ENCODE measurements around the gene CABCOCO1. TPM values are rescaled to one million over a fixed set of nuclear protein-coding genes. Genes with fewer than 3 reads are reported as not detected.

The CABCOCO1 gene
- total RNA-seq, 1 donor from 2014 or later = not detected

GRCh38 chr10:61669161-61669725 is 6.5 kb downstream of the CABCOCO1 start:
- H3K9me3 ChIP-seq = no peaks in the 10 kb centered on the region
- no peak for TF ChIP-seq CTCF (IDR thresholded peaks at IDR 0.05)
- H3K4me1 ChIP-seq = no peaks in the 10 kb centered on the region
- H3K27me3 ChIP-seq = no peaks in the 10 kb centered on the region
- intact Hi-C loops (cut with DNase I) = no loop called here
- H3K4me3 ChIP-seq = no peak overlapping the region
- no peak overlapping the region for H3K27ac ChIP-seq
- no peaks in the 10 kb centered on the region for H3K36me3 ChIP-seq
- no peak for ATAC-seq
- no peak for DNase-seq

- ATAC-seq = no peak
These were observed 7.1 kb downstream of the CABCOCO1 start for GRCh38 chr10:61669849-61670248.

GRCh38 chr10:61673360-61673759 is 10.6 kb downstream of the CABCOCO1 start:
- H3K27ac ChIP-seq = no peak overlapping the region
- no peaks in the 10 kb centered on the region for H3K4me1 ChIP-seq
- intact Hi-C loops (cut with DNase I) = no loop called here
- TF ChIP-seq CTCF (IDR thresholded peaks at IDR 0.05) = no peak
- H3K4me3 ChIP-seq = no peak overlapping the region
- no peaks in the 10 kb centered on the region for H3K36me3 ChIP-seq
- DNase-seq = no peak
- H3K9me3 ChIP-seq = no peaks in the 10 kb centered on the region
- H3K27me3 ChIP-seq = no peaks in the 10 kb centered on the region
- no peak for ATAC-seq

More at GRCh38 chr10:61669849-61670248, 7.1 kb downstream of the CABCOCO1 start:
- TF ChIP-seq CTCF (IDR thresholded peaks at IDR 0.05) = no peak
- H3K4me1 ChIP-seq = no peaks in the 10 kb centered on the region
- H3K4me3 ChIP-seq = no peak overlapping the region
- no peak for DNase-seq
- H3K36me3 ChIP-seq = no peaks in the 10 kb centered on the region
- intact Hi-C loops (cut with DNase I) = no loop called here
- no peaks in the 10 kb centered on the region for H3K27me3 ChIP-seq
- H3K27ac ChIP-seq = no peak overlapping the region
- H3K9me3 ChIP-seq = no peaks in the 10 kb centered on the region

- Histone ChIP-seq H3K36me3 (no peaks in the 10 kb centered on the region), H3K4me1 (no peaks in the 10 kb centered on the region), H3K27me3 (no peaks in the 10 kb centered on the region), H3K27ac (no peak overlapping the region), H3K4me3 (no peak overlapping the region), H3K9me3 (no peaks in the 10 kb centered on the region)
- TF ChIP-seq CTCF (IDR thresholded peaks at IDR 0.05) = no peak
- DNase-seq (no peak), ATAC-seq (no peak)
- intact Hi-C loops (cut with DNase I) = no loop called here
These were observed 19.6 kb downstream of the CABCOCO1 start for GRCh38 chr10:61682323-61682722.

- no peaks in the 10 kb centered on the region for H3K4me1 ChIP-seq
- no peaks in the 10 kb centered on the region for H3K9me3 ChIP-seq
- DNase-seq (no peak), ATAC-seq (no peak)
- no peak overlapping the region for H3K4me3 ChIP-seq
- no peak for TF ChIP-seq CTCF (IDR thresholded peaks at IDR 0.05)
- no peaks in the 10 kb centered on the region for H3K36me3 ChIP-seq
- no peaks in the 10 kb centered on the region for H3K27me3 ChIP-seq
- H3K27ac ChIP-seq = no peak overlapping the region
- intact Hi-C loops (cut with DNase I) = no loop called here
These were observed 20.6 kb downstream of the CABCOCO1 start for GRCh38 chr10:61683319-61683718.
